A549 (cell line): ENCODE measurements around the gene SLC26A6. TPM values are rescaled to one million over a fixed set of nuclear protein-coding genes. Genes with fewer than 3 reads are reported as not detected.
A peak's percentile ranks its signal among the peaks of the same experiment; 100 is the strongest.

Source experiments
- ATAC-seq, 2 experiments: fragments of 200-7000 bp in 1 of 2; fragments of >200 bp in 1 of 2; cut with Nextera tagmentation in 1 of 2; cut with Tn5 transposase in 1 of 2; 3 replicates each; pipeline versions ENCODE4 v1.8.0 to v1.9.1; 2018 to 2020; ENCODE audit warnings: mild to moderate bottlenecking in 1 of 2, moderate library complexity in 1 of 2
- CTCF ChIA-PET: fragments of 300-600 bp; sonication (Branson Sonifier 250); formaldehyde crosslinking; extraction: SDS; loops from one replicate; lab custom pipeline; 2021; ENCODE audit warnings: antibody characterized with exemption, inconsistent platforms; lab: Yijun Ruan, JAX
- POLR2A ChIA-PET: fragments of 350-600 bp; formaldehyde crosslinking; extraction: SDS; loops from one replicate; lab custom pipeline; 2021; ENCODE audit warnings: antibody characterized with exemption, inconsistent platforms; lab: Yijun Ruan, JAX
- DNase-seq, 2 experiments: peaks; one replicate each; pipeline versions ENCODE4 v3.0.0 to v3.0.0-alpha.2; 2011 to 2016; ENCODE audit warnings: low read depth in 1 of 2, low spot score in 1 of 2
- FAIRE-seq: peaks from 2 replicates; lab custom pipeline; 2011; peaks lifted over from hg19 to GRCh38; lab: Jason Lieb, UNC
- H3K27ac ChIP-seq, 2 experiments: fragments of >200 bp; sonication (Bioruptor Twin); formaldehyde crosslinking; 3 replicates each; pipeline ENCODE4 v1.5.1; 2016 to 2017
- H3K4me1 ChIP-seq: fragments of >200 bp; sonication (Bioruptor Twin); formaldehyde crosslinking; 3 replicates; pipeline ENCODE4 v1.6.1; 2016
- H3K4me2 ChIP-seq: fragments of >200 bp; sonication (Bioruptor Twin); formaldehyde crosslinking; 3 replicates; pipeline ENCODE4 v1.6.1; 2016
- H3K4me3 ChIP-seq: fragments of >200 bp; sonication (Bioruptor Twin); formaldehyde crosslinking; 3 replicates; pipeline ENCODE4 v1.5.1; 2016
- H3K9me3 ChIP-seq: fragments of >200 bp; sonication (Bioruptor Twin); formaldehyde crosslinking; 3 replicates; pipeline ENCODE4 v1.6.1; 2016
- BHLHE40 ChIP-seq: IDR thresholded peaks from 2 replicates; pipeline ENCODE4 v1.6.1; 2012; ENCODE audit warnings: low read depth, low read length, inconsistent platforms
- CEBPB ChIP-seq, 2 experiments: fragments of >200 bp in 1 of 2; sonication (Bioruptor Twin) in 1 of 2; formaldehyde crosslinking in 1 of 2; IDR thresholded peaks; 2 replicates each; pipeline ENCODE4 v1.6.1; 2012 to 2016
- EP300 ChIP-seq, 2 experiments: fragments of >200 bp; sonication (Bioruptor Twin); formaldehyde crosslinking; IDR thresholded peaks; 2 replicates in 1 of 2; 3 replicates in 1 of 2; pipeline ENCODE4 v1.6.1; 2016 to 2017
- FOSB ChIP-seq: fragments of 250-450 bp; sonication (Bioruptor Pico); IDR thresholded peaks from 2 replicates; pipeline ENCODE4 v1.5.0; 2020; ENCODE audit warnings: mild to moderate bottlenecking, moderate library complexity
- FOSL2 ChIP-seq, 2 experiments: fragments of 450-650 bp in 1 of 2; fragments of >200 bp in 1 of 2; sonication (Bioruptor Twin) in 1 of 2; formaldehyde crosslinking; IDR thresholded peaks; 2 replicates each; pipeline versions ENCODE4 v1.5.0 to v1.6.1; 2016 to 2020; ENCODE audit warnings: mild to moderate bottlenecking in 1 of 2, moderate library complexity in 1 of 2
- FOXS1 ChIP-seq: fragments of 250-450 bp; sonication (Bioruptor Pico); IDR thresholded peaks from 2 replicates; pipeline ENCODE4 v1.5.0; 2020; ENCODE audit warnings: mild to moderate bottlenecking, moderate library complexity
- GATA3 ChIP-seq: IDR thresholded peaks from 2 replicates; pipeline ENCODE4 v1.6.1; 2012; ENCODE audit warnings: borderline replicate concordance
- HEYL ChIP-seq: fragments of 250-450 bp; sonication (Bioruptor Pico); IDR thresholded peaks from 2 replicates; pipeline ENCODE4 v1.8.0; 2021; ENCODE audit warnings: mild to moderate bottlenecking, moderate library complexity
- HOXA7 ChIP-seq: fragments of 250-450 bp; sonication (Bioruptor Pico); IDR thresholded peaks from 2 replicates; pipeline ENCODE4 v1.5.0; 2020; ENCODE audit warnings: mild to moderate bottlenecking, moderate library complexity
- HOXB13 ChIP-seq: fragments of 250-450 bp; sonication (Bioruptor Pico); IDR thresholded peaks from 2 replicates; pipeline ENCODE4 v1.5.0; 2020; ENCODE audit warnings: low read depth, mild to moderate bottlenecking, moderate library complexity
- KDM5A ChIP-seq: fragments of 200-600 bp; sonication (generic); IDR thresholded peaks from 2 replicates; pipeline ENCODE4 v1.6.1; 2016; ENCODE audit warnings: antibody characterized with exemption, mild to moderate bottlenecking
- MAZ ChIP-seq: fragments of 150-350 bp; IDR thresholded peaks from 2 replicates; pipeline ENCODE4 v1.6.1; 2014; ENCODE audit warnings: antibody characterized with exemption, low read depth, low read length, borderline replicate concordance
- MYC ChIP-seq: IDR thresholded peaks from 2 replicates; pipeline ENCODE4 v1.6.1; 2012; ENCODE audit warnings: mild to moderate bottlenecking, inconsistent platforms, low read length, improper control_type of control experiment, borderline replicate concordance
- PHF8 ChIP-seq: fragments of 200-600 bp; sonication (generic); IDR thresholded peaks from 2 replicates; pipeline ENCODE4 v1.6.1; 2016; ENCODE audit warnings: low read depth, mild to moderate bottlenecking, antibody characterized with exemption, moderate library complexity, borderline replicate concordance
- POLR2A ChIP-seq: IDR thresholded peaks from 2 replicates; pipeline ENCODE4 v1.6.1; 2012; ENCODE audit warnings: mild to moderate bottlenecking, low read length
- RAD21 ChIP-seq, 2 experiments: fragments of >200 bp in 1 of 2; sonication (Bioruptor Twin) in 1 of 2; formaldehyde crosslinking in 1 of 2; IDR thresholded peaks in 1 of 2; conservative IDR thresholded peaks in 1 of 2; 2 replicates in 1 of 2; 3 replicates in 1 of 2; pipeline ENCODE4 v1.6.1; 2012 to 2018; ENCODE audit warnings: inconsistent platforms in 1 of 2
- TFCP2L1 ChIP-seq: fragments of 250-450 bp; sonication (Bioruptor Pico); IDR thresholded peaks from 2 replicates; pipeline ENCODE4 v1.5.0; 2021; ENCODE audit warnings: mild to moderate bottlenecking
- TP53 ChIP-seq: fragments of 250-450 bp; sonication (Bioruptor Pico); IDR thresholded peaks from 2 replicates; pipeline ENCODE4 v1.5.0; 2021; ENCODE audit warnings: mild to moderate bottlenecking, moderate library complexity
- WGBS: methylation state at CpG from one replicate; pipeline ENCODE4 v1.1.6; 2017; ENCODE audit errors: missing lambda C conversion rate; 5-methylcytosine and 5-hydroxymethylcytosine counted together
- polyA plus RNA-seq, 4 experiments: library from polyadenylated mRNA; depleted of rRNA in 3 of 4; stranded (reverse); fragments of >200 nt; fragmentation: RNase III in 1 of 4; extraction: RNeasy Plus Mini Kit Qiagen cat#74134 plus additional on column Dnase treatment in 1 of 4; gene quantifications; 2 replicates in 3 of 4; 3 replicates in 1 of 4; pipeline ENCODE4 v1.2.3, GENCODE V29; 2011 to 2017
- TF ChIP-seq, protein P1 (sequence below): fragments of 250-450 bp; sonication (Bioruptor Pico); IDR thresholded peaks from 2 replicates; pipeline ENCODE4 v1.5.0; 2021; ENCODE audit warnings: mild to moderate bottlenecking, moderate library complexity, borderline replicate concordance
- TF ChIP-seq, protein P2 (sequence below): fragments of >200 bp; sonication (Bioruptor Twin); formaldehyde crosslinking; IDR thresholded peaks from 3 replicates; pipeline ENCODE4 v1.6.1; 2016
- TF ChIP-seq, protein P3 (sequence below): IDR thresholded peaks from 2 replicates; pipeline ENCODE4 v1.6.1; 2012
- TF ChIP-seq, protein P4 (sequence below): IDR thresholded peaks from 2 replicates; pipeline ENCODE4 v1.6.1; 2012
- TF ChIP-seq, protein P5 (sequence below): fragments of 250-450 bp; sonication (Bioruptor Pico); IDR thresholded peaks from 2 replicates; pipeline ENCODE4 v1.5.0; 2020; ENCODE audit warnings: low read depth, mild to moderate bottlenecking, moderate library complexity
- TF ChIP-seq, protein P6 (sequence below): fragments of >200 bp; sonication (Bioruptor Twin); formaldehyde crosslinking; IDR thresholded peaks from 3 replicates; pipeline ENCODE4 v1.5.1; 2016
- TF ChIP-seq, protein P7 (sequence below): fragments of 450-650 bp; IDR thresholded peaks from 2 replicates; pipeline ENCODE4 v1.6.1; 2014; ENCODE audit warnings: antibody characterized with exemption

SLC26A6 gene
- polyA plus RNA-seq, 2 of the 4 experiments (the other 2 are of a cell fraction), result 12.5 to 25.5 TPM

DNA sequence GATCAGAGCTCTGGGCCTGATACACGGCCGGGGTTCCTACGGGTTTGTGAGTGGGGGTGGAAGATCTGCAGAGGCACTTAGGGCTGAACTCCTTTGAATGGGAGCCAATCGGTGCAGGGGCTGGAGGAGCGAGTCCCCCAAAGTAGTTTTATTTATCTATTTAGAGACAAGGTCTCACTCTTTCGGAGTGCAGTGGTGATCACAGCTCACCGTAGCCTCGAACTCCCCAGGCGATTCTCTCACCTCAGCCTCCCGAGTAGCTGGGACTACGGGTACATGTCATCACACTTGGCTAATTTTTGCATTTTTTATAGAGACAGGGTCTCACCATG is 29.0 kb upstream of the SLC26A6 start:
- no peak for DNase-seq
- Histone ChIP-seq H3K9me3 (no peaks in the 10 kb centered on the region), H3K27ac (peak overlapping the region; percentile 58 to 98), H3K4me2 (peak overlapping the region; percentile 58), H3K4me1 (peaks cover 13% of the 10 kb centered on the region), H3K4me3 (no peak overlapping the region; the same call in 2 of the 3 replicates)
- FAIRE-seq, result no peak
- no peak for ATAC-seq
- POLR2A ChIA-PET, result interaction anchor here (1.3 to 1.9 kb wide), 3 partner anchors 10 to 105 kb away, joined by 4 to 6 read pairs (median 5); partner anchors contain the start of gene IP6K2
- CTCF ChIA-PET, result interaction anchor here (0.7 to 3.4 kb wide), 12 partner anchors 11 to 228 kb away, joined by 3 to 34 read pairs (median 4); partner anchors contain the start of gene NCKIPSD
- no peak for TF ChIP-seq EP300 (IDR thresholded peaks at IDR 0.05)
- no peak for TF ChIP-seq MYC
- TF ChIP-seq RAD21 (conservative IDR thresholded peaks at IDR 0.05 in 1 of 2, IDR thresholded peaks at IDR 0.05 in 1 of 2), result no peak
- TF ChIP-seq TP53 (CRISPR knock-in tag), result no peak
- WGBS, result 40% methylated on average over 9 of the region's 11 CpGs

DNA sequence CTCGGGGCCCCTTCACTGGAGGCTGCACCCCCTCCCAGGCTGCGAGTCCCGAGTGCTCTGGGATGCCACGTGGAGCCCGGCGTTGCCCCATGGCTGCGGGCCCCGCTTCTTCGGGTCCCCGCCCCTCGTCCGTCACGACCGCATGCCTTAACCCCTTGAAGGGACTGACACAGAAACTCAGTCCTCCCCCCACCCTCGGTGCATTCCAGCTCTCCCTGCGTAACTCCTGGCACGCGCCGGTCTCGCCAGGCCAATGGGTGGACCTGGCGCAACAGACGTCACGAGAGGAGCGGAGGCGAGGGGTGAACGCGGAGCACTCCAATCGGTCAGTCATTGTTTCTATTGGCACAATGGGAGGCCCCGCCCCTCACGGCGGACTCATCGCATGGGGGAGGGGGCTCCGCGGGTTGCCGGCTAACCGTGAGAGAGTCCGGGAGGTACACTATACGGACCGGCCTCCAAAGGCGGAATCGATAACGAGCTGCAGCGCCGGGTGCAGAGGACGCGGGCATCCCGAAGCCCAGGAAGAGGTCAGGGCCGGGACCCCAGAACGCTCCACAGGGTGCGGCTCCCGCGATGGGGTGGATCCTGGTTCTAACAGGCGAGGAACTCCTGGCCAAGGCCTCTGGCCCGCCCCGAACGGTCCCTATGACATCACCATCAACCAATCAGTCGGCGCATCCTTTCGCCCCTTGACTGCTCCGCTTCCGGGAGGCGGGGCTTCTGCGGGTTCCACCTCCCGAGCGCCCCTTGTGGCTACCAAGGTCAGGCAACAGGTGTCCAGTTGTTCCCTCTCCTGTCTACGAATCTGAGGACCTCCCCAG is 28.4 kb upstream of the SLC26A6 start:
- peak overlapping the region; percentile 59 for H3K4me3 ChIP-seq
- ChIA-PET CTCF (interaction anchor here (0.7 to 3.4 kb wide), 12 partner anchors 10 to 227 kb away, joined by 3 to 34 read pairs (median 4); partner anchors contain the start of gene NCKIPSD), POLR2A (interaction anchor here (0.5 to 2.8 kb wide), 7 partner anchors 11 to 255 kb away, joined by 3 to 9 read pairs (median 5); partner anchors contain the start of genes ARIH2, IP6K2 and SLC26A6)
- no peaks in the 10 kb centered on the region for H3K9me3 ChIP-seq
- DNase-seq (peak; percentile 97 to 99), FAIRE-seq (peak; percentile 46), ATAC-seq (peak; percentile 85 to 87)
- peaks cover 13% of the 10 kb centered on the region for H3K4me1 ChIP-seq
- 0% methylated on average over 25 of the region's 66 CpGs for WGBS
- peak overlapping the region; percentile 96 to 98 for H3K27ac ChIP-seq
- H3K4me2 ChIP-seq, result peak overlapping the region; percentile 96
- TF ChIP-seq FOSL2 (IDR thresholded peaks at IDR 0.05) (no peak), FOSL2 (CRISPR knock-in tag; IDR thresholded peaks at IDR 0.05) (peak; percentile 52), POLR2A (peak; percentile 64), KDM5A (no peak), PHF8 (peak; percentile 63; the same call in 1 of the 2 replicates), HEYL (peak; percentile 60; the same call in 1 of the 2 replicates), EP300 (IDR thresholded peaks at IDR 0.05) (0 out of 5 replicates have a peak, but pooled peaks of 1 of the 2 experiments have one; percentile 15), BHLHE40 (peak; percentile 90), MYC (peak; percentile 98), RAD21 (conservative IDR thresholded peaks at IDR 0.05 in 1 of 2, IDR thresholded peaks at IDR 0.05 in 1 of 2) (no peak; a peak in 1 of 5 replicates), FOSB (CRISPR knock-in tag) (no peak), FOXS1 (CRISPR knock-in tag) (no peak), GATA3 (peak; percentile 32; the same call in 1 of the 2 replicates), MAZ (0 out of 2 replicates have a peak, but pooled peaks have one; percentile 10), HOXA7 (CRISPR knock-in tag) (peak; percentile 69; the same call in 1 of the 2 replicates), CEBPB (IDR thresholded peaks at IDR 0.05) (no peak), HOXB13 (CRISPR knock-in tag) (peak; percentile 61; the same call in 1 of the 2 replicates), TFCP2L1 (CRISPR knock-in tag) (peak; percentile 83; the same call in 1 of the 2 replicates), TP53 (CRISPR knock-in tag) (0 out of 2 replicates have a peak, but pooled peaks have one; percentile 78)
- TF ChIP-seq, protein P1, sequence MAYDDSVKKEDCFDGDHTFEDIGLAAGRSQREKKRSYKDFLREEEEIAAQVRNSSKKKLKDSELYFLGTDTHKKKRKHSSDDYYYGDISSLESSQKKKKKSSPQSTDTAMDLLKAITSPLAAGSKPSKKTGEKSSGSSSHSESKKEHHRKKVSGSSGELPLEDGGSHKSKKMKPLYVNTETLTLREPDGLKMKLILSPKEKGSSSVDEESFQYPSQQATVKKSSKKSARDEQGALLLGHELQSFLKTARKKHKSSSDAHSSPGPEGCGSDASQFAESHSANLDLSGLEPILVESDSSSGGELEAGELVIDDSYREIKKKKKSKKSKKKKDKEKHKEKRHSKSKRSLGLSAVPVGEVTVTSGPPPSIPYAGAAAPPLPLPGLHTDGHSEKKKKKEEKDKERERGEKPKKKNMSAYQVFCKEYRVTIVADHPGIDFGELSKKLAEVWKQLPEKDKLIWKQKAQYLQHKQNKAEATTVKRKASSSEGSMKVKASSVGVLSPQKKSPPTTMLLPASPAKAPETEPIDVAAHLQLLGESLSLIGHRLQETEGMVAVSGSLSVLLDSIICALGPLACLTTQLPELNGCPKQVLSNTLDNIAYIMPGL (CRISPR knock-in tag), result 0 out of 2 replicates have a peak, but pooled peaks have one; percentile 20
- TF ChIP-seq, protein P2, sequence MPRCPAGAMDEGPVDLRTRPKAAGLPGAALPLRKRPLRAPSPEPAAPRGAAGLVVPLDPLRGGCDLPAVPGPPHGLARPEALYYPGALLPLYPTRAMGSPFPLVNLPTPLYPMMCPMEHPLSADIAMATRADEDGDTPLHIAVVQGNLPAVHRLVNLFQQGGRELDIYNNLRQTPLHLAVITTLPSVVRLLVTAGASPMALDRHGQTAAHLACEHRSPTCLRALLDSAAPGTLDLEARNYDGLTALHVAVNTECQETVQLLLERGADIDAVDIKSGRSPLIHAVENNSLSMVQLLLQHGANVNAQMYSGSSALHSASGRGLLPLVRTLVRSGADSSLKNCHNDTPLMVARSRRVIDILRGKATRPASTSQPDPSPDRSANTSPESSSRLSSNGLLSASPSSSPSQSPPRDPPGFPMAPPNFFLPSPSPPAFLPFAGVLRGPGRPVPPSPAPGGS, result peak; percentile 63; the same call in 1 of the 3 replicates
- TF ChIP-seq, protein P3, sequence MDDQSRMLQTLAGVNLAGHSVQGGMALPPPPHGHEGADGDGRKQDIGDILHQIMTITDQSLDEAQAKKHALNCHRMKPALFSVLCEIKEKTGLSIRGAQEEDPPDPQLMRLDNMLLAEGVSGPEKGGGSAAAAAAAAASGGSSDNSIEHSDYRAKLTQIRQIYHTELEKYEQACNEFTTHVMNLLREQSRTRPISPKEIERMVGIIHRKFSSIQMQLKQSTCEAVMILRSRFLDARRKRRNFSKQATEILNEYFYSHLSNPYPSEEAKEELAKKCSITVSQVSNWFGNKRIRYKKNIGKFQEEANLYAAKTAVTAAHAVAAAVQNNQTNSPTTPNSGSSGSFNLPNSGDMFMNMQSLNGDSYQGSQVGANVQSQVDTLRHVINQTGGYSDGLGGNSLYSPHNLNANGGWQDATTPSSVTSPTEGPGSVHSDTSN, result peak; percentile 12
- TF ChIP-seq, protein P4, sequence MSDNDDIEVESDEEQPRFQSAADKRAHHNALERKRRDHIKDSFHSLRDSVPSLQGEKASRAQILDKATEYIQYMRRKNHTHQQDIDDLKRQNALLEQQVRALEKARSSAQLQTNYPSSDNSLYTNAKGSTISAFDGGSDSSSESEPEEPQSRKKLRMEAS, result peak; percentile 98
- TF ChIP-seq, protein P5, sequence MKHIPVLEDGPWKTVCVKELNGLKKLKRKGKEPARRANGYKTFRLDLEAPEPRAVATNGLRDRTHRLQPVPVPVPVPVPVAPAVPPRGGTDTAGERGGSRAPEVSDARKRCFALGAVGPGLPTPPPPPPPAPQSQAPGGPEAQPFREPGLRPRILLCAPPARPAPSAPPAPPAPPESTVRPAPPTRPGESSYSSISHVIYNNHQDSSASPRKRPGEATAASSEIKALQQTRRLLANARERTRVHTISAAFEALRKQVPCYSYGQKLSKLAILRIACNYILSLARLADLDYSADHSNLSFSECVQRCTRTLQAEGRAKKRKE (CRISPR knock-in tag), result peak; percentile 80
- TF ChIP-seq, protein P6, sequence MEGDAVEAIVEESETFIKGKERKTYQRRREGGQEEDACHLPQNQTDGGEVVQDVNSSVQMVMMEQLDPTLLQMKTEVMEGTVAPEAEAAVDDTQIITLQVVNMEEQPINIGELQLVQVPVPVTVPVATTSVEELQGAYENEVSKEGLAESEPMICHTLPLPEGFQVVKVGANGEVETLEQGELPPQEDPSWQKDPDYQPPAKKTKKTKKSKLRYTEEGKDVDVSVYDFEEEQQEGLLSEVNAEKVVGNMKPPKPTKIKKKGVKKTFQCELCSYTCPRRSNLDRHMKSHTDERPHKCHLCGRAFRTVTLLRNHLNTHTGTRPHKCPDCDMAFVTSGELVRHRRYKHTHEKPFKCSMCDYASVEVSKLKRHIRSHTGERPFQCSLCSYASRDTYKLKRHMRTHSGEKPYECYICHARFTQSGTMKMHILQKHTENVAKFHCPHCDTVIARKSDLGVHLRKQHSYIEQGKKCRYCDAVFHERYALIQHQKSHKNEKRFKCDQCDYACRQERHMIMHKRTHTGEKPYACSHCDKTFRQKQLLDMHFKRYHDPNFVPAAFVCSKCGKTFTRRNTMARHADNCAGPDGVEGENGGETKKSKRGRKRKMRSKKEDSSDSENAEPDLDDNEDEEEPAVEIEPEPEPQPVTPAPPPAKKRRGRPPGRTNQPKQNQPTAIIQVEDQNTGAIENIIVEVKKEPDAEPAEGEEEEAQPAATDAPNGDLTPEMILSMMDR, result peak; percentile 62
- TF ChIP-seq, protein P7, sequence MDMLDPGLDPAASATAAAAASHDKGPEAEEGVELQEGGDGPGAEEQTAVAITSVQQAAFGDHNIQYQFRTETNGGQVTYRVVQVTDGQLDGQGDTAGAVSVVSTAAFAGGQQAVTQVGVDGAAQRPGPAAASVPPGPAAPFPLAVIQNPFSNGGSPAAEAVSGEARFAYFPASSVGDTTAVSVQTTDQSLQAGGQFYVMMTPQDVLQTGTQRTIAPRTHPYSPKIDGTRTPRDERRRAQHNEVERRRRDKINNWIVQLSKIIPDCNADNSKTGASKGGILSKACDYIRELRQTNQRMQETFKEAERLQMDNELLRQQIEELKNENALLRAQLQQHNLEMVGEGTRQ, result peak; percentile 69
